Natural killer cell (primary cell): ENCODE data around the gene IL36RN. TPM values are rescaled to one million over a fixed set of nuclear protein-coding genes. Genes with fewer than 3 reads are reported as not detected.

Source experiments
- ATAC-seq, 3 donors: fragments of 150-1000 bp in 2 of 3; fragments of 200-7000 bp in 1 of 3; cut with Tn5 transposase; 1 replicate in 1 of 3; 2 replicates in 2 of 3; pipeline ENCODE4 v1.10.0; 2021; ENCODE audit warnings: mild to moderate bottlenecking in 2 of 3, moderate library complexity in 2 of 3
- DNase-seq, 2 donors: peaks; one replicate each; pipeline versions ENCODE4 v3.0.0 to v3.0.0-alpha.2; 2013 to 2021; ENCODE audit warnings: mixed read lengths in 1 of 2
- H3K27ac ChIP-seq: one replicate; pipeline ENCODE4 v1.5.1; 2013; ENCODE audit warnings: mild to moderate bottlenecking, low read length
- H3K27me3 ChIP-seq: one replicate; pipeline ENCODE4 v1.6.1; 2013; ENCODE audit warnings: low read length; ENCODE audit not compliant: control insufficient read depth, insufficient read depth
- H3K36me3 ChIP-seq: one replicate; pipeline ENCODE4 v1.6.1; 2013; ENCODE audit warnings: low read length; ENCODE audit not compliant: control insufficient read depth, insufficient read depth
- H3K4me1 ChIP-seq: one replicate; pipeline ENCODE4 v1.6.1; 2013; ENCODE audit warnings: low read length; ENCODE audit not compliant: control insufficient read depth, insufficient read depth
- H3K4me3 ChIP-seq: one replicate; pipeline ENCODE4 v1.5.1; 2013; ENCODE audit warnings: low read length
- H3K9me3 ChIP-seq: one replicate; pipeline ENCODE4 v1.6.1; 2013; ENCODE audit warnings: low read length; ENCODE audit not compliant: control insufficient read depth, insufficient read depth
- H3K27ac Mint-ChIP-seq, 2 donors: one replicate each; pipeline ENCODE4 v1.8.0; 2022; ENCODE audit warnings: mild to moderate bottlenecking in 2 of 2, mixed read lengths in 2 of 2, moderate library complexity in 1 of 2
- H3K27me3 Mint-ChIP-seq, 2 donors: one replicate each; pipeline ENCODE4 v1.8.0; 2022; ENCODE audit warnings: low read depth in 2 of 2, mixed read lengths in 2 of 2
- H3K36me3 Mint-ChIP-seq: one replicate; pipeline ENCODE4 v1.8.0; 2022; ENCODE audit warnings: mixed read lengths
- H3K4me1 Mint-ChIP-seq, 2 donors: one replicate each; pipeline ENCODE4 v1.8.0; 2022; ENCODE audit warnings: mixed read lengths in 2 of 2
- H3K4me3 Mint-ChIP-seq: one replicate; pipeline ENCODE4 v1.8.0; 2022; ENCODE audit warnings: mild to moderate bottlenecking, moderate library complexity, mixed read lengths
- H3K9me3 Mint-ChIP-seq, 2 donors: one replicate each; pipeline ENCODE4 v1.8.0; 2022; ENCODE audit warnings: mixed read lengths in 2 of 2
- WGBS: methylation state at CpG from one replicate; pipeline ENCODE4 v1.1.7; 2013; ENCODE audit warnings: missing lambda C conversion rate; ENCODE audit not compliant: insufficient coverage; 5-methylcytosine and 5-hydroxymethylcytosine counted together
- intact Hi-C: fragments of 100-400 bp; cut with micrococcal nuclease; formaldehyde crosslinking; loops from one replicate; pipeline ENCODE4 v1.14.2; 2022
- total RNA-seq, 4 donors: library from RNA; stranded (reverse); fragments of 120-200 nt in 1 of 4; gene quantifications; one replicate each; pipeline versions ENCODE4 v1.2.3 to v1.2.4, GENCODE V29; 2013 to 2022
- TF ChIP-seq, protein P1 (sequence below): fragments of 200-600 bp; IDR thresholded peaks from one replicate; pipeline ENCODE4 v1.8.0; 2022; ENCODE audit warnings: antibody characterized with exemption

Gene IL36RN
- total RNA-seq, 3 donors from 2014 or later (not counting 1 experiment from before 2014, with no cell fraction given), result not detected

DNA sequence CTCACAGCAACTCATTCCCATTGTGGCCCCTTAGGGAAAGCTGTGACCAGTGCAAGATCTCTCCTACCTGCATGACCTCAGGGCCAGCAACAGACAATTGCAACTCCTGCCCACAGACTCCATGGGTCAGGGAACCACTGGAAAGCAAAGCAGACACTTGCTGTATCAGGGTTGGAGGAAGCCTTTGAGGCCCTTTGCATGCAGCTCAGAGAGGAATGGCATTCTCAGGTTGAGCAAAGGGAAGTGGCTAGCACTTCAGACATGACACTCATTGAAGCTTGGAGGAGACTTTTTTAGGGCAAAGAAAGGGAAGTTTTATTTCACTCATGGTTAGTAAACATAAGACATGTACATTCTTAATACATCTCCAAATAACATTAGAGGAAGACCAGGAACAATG lies 30.9 kb downstream of the IL36RN start:
- Histone ChIP-seq H3K4me3 (no peak overlapping the region), H3K27ac (no peak overlapping the region), H3K4me1 (peaks cover 6% of the 10 kb centered on the region), H3K9me3 (no peaks in the 10 kb centered on the region), H3K36me3 (no peaks in the 10 kb centered on the region), H3K27me3 (no peaks in the 10 kb centered on the region)
- ATAC-seq, result no peak
- intact Hi-C loops, result no loop called here
- H3K9me3 Mint-ChIP-seq, result no peaks in the 10 kb centered on the region
- H3K4me3 Mint-ChIP-seq, result no peak overlapping the region
- no peaks in the 10 kb centered on the region for H3K4me1 Mint-ChIP-seq
- H3K27ac Mint-ChIP-seq, result no peak overlapping the region
- no peak for DNase-seq
- TF ChIP-seq, protein P1, sequence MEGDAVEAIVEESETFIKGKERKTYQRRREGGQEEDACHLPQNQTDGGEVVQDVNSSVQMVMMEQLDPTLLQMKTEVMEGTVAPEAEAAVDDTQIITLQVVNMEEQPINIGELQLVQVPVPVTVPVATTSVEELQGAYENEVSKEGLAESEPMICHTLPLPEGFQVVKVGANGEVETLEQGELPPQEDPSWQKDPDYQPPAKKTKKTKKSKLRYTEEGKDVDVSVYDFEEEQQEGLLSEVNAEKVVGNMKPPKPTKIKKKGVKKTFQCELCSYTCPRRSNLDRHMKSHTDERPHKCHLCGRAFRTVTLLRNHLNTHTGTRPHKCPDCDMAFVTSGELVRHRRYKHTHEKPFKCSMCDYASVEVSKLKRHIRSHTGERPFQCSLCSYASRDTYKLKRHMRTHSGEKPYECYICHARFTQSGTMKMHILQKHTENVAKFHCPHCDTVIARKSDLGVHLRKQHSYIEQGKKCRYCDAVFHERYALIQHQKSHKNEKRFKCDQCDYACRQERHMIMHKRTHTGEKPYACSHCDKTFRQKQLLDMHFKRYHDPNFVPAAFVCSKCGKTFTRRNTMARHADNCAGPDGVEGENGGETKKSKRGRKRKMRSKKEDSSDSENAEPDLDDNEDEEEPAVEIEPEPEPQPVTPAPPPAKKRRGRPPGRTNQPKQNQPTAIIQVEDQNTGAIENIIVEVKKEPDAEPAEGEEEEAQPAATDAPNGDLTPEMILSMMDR, result no peak
- peaks cover 2 to 6% of the 10 kb centered on the region in 2 donors for H3K27me3 Mint-ChIP-seq
- peaks cover under 1% of the 10 kb centered on the region for H3K36me3 Mint-ChIP-seq

DNA sequence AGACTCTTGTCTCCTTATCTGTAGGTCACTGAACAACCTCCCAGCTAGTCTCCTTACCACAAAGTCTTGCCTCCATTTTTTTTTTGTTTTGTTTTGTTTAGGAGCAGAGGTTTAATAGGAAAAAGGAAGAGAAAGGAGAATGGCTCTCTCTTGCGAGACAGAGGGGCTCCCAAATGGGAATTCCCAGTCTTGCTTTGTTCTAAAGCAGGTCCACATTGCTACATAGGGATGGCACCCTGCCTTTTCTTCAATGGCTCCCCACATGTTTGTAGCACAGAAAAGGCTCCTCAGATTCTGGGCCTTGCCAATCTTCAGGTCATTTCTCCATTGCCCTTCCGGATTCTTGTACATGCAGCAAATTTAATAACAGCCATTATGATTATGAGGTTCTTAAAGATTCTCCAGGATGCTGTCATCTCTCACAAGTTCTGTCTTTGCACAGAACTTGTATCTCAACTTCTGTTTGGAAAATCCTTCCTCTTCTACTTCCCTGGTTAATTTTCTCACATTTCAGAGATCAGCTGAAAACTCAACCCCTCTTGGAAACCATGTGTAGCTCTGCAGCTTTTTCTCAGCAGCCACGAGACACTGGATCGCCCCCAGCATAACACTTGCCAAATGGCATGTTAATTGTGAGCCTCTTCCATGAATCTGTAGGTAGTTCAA lies 32.4 kb downstream of the IL36RN start:
- H3K4me3 Mint-ChIP-seq, result no peak overlapping the region

DNA sequence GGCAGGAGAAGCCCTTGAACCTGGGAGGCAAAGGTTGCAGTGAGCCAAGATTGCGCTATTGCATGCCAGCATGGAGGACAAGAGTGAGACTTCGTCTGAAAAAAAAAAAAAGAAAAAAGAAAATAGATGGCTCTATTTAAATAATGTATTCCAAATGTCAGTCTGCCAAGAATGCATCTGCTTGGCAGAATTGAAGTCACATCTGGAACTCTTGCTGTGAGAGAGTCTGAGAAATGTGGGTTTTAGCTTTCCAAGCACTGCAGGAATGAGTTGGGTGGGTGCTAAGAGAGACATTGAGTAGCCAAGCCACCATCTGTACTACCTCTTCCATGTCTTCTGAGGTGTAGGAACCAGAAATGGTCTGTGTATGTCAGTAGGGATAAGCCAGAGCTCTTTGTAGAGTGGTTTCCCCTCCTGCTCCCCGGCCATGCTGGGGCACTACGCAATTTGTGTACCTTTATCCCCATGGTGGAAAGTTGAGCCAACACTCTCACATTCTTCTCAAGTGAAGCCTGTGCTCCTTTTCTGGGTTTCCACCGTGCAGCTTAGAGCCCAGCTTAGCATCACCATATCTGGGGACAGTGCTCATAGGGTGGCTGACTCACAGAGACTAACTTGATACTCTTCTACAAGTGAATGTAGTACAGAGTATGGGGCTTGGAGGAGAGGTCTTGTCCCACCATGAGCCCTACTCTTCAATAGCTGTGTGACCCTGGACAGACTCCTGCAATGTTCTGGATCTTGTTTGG lies 34.0 kb downstream of the IL36RN start:
- no peak for DNase-seq
- Histone ChIP-seq H3K4me1 (peaks cover 7% of the 10 kb centered on the region), H3K4me3 (no peak overlapping the region), H3K36me3 (no peaks in the 10 kb centered on the region), H3K9me3 (no peaks in the 10 kb centered on the region), H3K27ac (no peak overlapping the region), H3K27me3 (no peaks in the 10 kb centered on the region)
- H3K9me3 Mint-ChIP-seq, result peaks cover 0 to 3% of the 10 kb centered on the region in 2 donors
- peak in 1 of 3 donors; percentile 21 for ATAC-seq
- H3K27me3 Mint-ChIP-seq, result peaks cover 0 to 13% of the 10 kb centered on the region in 2 donors
- intact Hi-C loops, result no loop called here
- TF ChIP-seq, protein P1, result no peak
- peaks cover 6% of the 10 kb centered on the region in 2 donors for H3K4me1 Mint-ChIP-seq
- no peak overlapping the region for H3K4me3 Mint-ChIP-seq
- WGBS, result 86% methylated on average over 5 of the region's 5 CpGs
- H3K36me3 Mint-ChIP-seq, result peaks cover 7% of the 10 kb centered on the region
- H3K27ac Mint-ChIP-seq, result no peak overlapping the region

More for the DNA sequence above, 32.4 kb downstream of the IL36RN start:
- DNase-seq (no peak), ATAC-seq (no peak)
- Histone ChIP-seq H3K4me3 (no peak overlapping the region), H3K4me1 (peaks cover 6% of the 10 kb centered on the region), H3K27ac (no peak overlapping the region), H3K27me3 (no peaks in the 10 kb centered on the region), H3K36me3 (no peaks in the 10 kb centered on the region), H3K9me3 (no peaks in the 10 kb centered on the region)
- H3K36me3 Mint-ChIP-seq, result peaks cover 7% of the 10 kb centered on the region
- no peaks in the 10 kb centered on the region for H3K4me1 Mint-ChIP-seq
- H3K27me3 Mint-ChIP-seq, result peaks cover 0 to 9% of the 10 kb centered on the region in 2 donors
- intact Hi-C loops, result no loop called here
- WGBS, result 76% methylated on average over 4 of the region's 4 CpGs
- no peak overlapping the region for H3K27ac Mint-ChIP-seq
- H3K9me3 Mint-ChIP-seq, result no peaks in the 10 kb centered on the region
- TF ChIP-seq, protein P1, result no peak
